Activated CD4-positive, alpha-beta T cell treated with anti-CD3 and anti-CD28 coated beads, Interleukin-2, amount 50 U/mL, for 16 hours (primary cell): ENCODE data around the gene EXO1.

Experiments
- DNase-seq: peaks from one replicate; pipeline ENCODE4 v3.0.0-alpha.2; 2020

Gene EXO1

DNA sequence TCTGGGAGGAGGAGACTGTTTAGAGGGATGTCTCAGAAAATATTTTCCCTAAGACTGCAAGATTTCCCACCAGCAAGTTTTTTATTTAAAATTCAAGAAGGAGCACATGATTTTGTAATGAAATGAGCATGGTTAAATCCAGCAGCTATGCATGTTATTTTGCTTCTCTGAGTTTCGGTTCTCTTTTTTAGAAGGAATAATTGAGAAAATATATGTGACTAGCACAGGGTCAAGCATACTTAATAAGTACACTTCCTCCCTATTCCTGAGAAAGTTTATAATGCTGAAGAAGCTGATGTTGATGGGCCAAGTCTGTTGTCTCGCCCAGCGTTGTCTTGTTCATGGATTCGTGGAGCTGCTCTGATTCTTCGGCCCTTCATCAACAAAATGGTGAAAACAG is 51.2 kb downstream of the EXO1 start:
- DNase-seq, result no peak

DNA sequence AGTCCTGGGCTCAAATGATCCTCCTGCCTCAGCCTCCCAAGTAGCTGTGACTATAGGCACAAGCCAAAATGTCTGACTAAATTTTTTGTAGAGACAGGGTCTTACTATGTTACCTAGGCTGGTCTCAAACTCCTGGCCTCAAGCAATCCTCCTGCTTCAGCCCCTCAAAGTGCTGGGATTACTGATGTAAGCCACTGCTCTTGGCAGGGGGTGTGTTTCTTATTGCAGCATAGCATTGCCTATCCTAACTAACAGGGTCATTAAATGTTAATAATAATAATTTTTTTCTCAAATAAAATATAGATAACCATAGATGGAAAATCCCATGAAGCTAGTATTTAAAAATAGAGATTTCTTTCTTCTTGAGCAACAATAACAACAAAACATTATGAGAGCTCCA is 52.4 kb downstream of the EXO1 start:
- no peak for DNase-seq

DNA sequence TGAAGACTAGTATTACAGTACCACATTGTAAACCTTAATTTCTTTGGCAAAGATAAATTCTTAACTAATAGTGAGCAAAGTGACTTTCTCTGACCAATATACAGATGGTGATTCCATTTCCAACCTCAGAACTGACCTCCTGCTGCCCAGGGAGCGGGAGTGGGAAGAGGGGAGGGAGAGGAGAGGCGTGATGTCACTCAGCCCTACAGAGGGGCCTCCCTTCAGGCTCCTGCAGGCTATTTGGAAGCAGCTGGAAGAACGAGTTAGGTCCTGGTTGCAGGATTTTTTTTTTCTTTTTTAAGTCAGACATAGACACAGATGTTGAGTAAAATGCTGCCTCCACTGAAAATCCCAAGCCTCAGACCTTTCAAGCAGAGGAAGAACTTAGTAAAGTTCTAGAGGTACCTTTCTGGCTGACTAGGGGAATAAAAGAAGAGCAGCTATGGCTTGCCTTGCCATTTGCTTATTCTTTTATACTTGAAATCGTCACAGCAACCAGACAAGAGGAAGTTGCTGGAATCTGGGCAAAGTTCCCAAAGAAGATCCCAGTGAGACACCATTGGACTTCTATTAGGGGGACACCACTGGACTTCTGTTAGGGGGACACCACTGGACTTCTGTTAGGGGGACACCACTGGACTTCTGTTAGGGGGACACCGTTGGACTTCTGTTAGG is 54.5 kb downstream of the EXO1 start:
- DNase-seq, result no peak

DNA sequence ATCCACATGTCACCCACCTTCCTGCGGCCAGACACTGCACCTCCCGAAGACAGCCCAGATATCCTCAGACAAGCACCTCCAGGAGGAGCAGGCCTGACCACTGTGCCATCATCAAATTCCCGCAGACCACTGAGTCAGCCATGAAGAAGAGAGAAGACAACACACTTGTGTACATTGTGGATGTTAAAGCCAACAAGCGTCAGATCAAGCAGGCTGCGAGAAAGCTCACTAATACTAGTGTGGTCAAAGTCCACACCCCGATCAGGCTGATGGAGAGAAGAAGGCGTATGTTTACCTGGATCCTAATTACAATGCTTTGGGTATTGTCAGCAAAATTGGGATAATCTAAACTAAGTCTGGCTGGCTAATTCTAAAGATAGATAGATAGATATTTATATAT is 68.2 kb downstream of the EXO1 start:
- no peak for DNase-seq

DNA sequence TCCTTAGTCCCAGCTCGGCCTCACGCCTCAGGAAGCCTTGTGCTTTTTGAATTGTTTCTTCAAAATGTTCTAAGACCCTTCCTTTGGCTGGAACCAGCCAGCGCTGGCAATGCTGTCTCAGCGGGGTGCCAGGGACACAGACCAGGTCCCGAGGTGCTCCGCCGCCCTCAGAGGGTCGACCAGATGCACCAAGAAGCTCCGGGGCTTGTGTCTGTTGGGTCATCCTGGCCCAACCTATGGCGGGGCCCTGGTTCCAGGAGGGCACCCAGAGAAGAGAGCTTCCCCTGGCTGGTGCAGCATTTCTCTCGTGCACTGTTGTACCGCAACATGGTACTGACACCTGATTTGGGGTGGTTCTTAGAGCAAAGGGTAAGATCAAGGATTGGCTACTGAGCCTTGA is 69.5 kb downstream of the EXO1 start:
- DNase-seq, result no peak

DNA sequence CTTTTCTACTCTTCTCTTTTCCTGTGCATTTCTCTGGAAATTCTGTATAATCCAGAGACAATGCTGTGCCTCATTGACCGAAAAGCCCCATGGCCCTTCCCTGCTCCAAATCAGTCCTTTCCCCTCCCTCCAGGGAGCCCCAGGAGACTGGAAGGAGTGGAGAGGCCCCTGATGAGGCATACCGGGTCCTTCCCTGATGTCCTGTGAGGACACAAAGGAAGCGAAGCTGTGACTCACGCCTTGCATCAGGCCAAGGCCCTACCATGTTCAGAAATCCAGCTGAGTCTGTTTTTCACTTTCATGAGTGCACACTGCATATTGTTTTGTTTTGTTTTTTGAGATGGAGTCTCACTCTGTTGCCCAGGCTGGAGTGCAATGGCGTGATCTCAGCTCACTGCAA is 70.9 kb downstream of the EXO1 start:
- no peak for DNase-seq

DNA sequence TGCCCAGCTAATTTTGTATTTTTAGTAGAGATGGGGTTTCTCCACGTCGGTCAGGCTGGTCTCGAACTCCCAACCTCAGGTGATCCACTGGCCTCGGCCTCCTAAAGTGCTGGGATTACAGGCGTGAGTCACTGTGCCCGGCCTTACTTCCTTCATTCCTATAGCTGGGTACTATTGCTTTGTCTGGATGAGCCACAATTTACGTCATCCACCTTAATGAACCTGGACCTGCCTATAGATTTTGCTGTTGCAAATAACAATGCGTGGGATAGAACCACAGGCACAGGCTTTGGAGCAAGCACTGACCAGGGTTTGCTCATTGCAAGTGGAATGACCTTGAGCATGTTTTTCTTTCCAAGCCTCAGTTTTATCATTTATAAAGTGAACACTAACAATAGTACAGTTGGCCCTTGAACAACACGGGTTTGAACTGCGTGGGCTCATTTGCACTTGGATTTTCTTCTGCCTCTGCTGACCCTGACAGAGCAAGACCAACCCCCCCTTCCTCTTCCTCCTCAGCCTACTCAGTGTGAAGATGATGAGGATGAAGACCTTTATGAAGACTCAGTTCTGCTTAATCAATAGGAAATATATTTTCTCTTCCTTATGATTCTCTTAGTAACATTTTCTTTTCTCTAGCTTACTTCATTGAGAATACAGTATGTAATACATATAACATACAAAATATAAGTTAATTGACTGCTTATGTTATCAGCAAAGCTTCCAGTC is 76.2 kb downstream of the EXO1 start:
- no peak for DNase-seq

DNA sequence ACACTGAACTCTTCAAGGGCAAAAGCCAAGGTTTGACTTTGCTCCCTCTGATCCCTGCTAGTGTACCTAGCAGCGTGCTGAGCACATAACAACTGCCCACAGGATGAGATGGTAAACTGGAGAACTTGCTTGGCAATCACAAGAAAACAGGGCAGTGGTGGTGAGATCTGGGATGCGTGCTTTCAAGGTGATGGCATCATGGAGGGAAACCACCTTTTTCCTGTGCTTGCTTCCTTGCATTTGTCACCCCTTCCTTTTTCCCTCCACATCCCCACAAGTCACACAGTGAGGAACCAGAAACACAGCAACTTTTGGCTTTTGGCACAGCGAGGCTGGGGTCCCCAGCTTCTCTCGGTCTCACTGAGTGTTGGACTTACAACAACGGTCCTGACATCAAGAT is 78.1 kb downstream of the EXO1 start:
- DNase-seq, result no peak

DNA sequence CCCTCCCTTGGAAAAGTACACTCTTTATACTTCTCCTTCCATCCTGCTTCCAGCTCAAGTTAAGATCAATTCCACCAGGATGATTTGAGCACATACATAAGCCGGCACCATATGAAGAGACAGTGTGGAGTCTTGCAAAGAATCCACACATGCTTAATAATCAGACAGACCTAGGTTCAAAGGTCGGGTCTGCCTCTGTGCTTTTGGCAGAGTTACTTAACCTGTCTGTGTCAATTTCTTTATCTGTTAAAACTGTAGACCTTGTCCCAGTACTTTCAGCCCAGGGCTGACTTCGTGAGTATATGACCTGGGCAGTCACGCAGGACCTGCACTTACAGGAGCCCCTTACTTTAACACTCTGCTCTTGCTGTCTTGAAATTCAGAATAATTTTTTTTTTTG is 79.3 kb downstream of the EXO1 start:
- no peak for DNase-seq

DNA sequence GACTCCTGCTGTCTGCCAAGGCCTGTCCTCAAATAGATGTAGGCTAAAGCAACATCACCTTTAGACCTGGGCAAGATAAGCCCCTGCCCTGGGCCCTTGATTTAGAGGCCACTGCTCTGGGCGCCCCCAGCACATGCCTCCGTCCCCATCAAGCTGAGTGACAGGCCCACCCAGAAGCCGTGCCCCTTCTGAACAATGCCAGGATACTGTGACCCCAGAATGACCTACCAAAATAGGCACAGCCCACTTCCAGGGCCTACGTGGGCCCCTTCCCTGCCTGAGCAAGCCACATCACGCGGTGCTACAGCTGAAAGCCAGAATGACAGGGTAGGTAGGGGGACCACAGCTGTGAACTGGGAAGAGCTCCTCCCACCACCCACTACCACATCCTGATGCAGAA is 84.8 kb downstream of the EXO1 start:
- DNase-seq, result no peak

DNA sequence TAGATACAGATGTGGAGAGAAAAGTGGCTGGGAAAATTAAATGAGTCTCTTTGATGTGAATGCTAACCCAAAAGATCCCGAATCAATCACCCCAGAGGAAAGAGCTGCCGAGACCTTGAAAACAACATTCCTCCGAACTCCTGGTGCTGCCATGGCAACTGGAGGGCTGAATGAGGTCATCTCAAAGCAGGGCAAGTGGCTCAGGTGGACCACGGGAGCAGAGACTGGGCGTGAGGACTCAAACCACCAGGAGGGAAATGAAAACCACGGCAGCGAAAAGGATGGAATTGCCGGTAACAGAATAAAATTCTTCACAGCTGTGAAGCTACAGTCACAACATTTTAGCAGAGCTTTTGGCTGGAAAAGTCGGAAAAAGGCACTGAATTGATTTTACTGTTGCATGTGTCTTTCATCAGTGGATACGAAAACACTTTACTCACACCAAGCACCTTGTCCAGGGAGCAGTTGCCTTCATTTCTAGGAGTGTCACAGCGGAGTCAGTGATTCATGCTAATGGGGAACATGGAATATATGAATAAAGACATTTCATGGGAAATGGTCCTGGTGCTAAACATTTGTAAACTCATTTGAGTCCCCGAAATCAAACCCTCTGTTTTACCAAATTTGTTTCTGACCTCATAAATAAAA is 86.3 kb downstream of the EXO1 start:
- no peak for DNase-seq

DNA sequence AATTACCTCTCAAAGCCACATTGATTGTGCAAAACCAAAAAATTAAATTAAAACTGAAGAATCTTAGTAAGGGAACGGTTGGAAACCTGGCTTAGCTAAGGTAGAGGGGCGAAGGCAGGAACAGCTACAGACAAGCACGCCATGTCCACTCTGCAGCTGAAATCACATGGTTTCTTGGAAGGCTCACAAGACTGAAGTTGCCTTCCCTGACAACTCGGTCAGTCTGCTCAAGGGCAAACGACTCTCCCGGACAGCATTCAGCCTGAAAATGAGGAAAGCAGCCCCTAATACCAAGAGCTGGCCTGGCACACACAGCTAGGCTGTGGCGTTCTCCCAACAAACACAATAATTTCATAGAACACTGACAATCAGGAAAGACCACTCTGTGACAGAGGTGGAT is 86.9 kb downstream of the EXO1 start:
- DNase-seq, result no peak
